Skeletal muscle satellite cell (primary cell): ENCODE data around the gene NLRP1.

ENCODE experiments used
- H3K27me3 ChIP-seq: 2 replicates; pipeline ENCODE4 v1.7.0; 2013; ENCODE audit warnings: low read length; ENCODE audit not compliant: control insufficient read depth, insufficient read depth
- H3K36me3 ChIP-seq: 2 replicates; pipeline ENCODE4 v1.7.0; 2013; ENCODE audit warnings: mild to moderate bottlenecking, control low read depth, low read length; ENCODE audit not compliant: insufficient read depth
- H3K4me1 ChIP-seq: 2 replicates; pipeline ENCODE4 v1.7.0; 2013; ENCODE audit warnings: low read length; ENCODE audit not compliant: control insufficient read depth, insufficient read depth
- H3K4me2 ChIP-seq: 2 replicates; pipeline ENCODE4 v1.7.0; 2013; ENCODE audit warnings: mild to moderate bottlenecking, low read length
- H3K4me3 ChIP-seq: 2 replicates; pipeline ENCODE4 v1.7.0; 2013; ENCODE audit warnings: low read length
- H3K9ac ChIP-seq: 2 replicates; pipeline ENCODE4 v1.7.0; 2013; ENCODE audit warnings: mild to moderate bottlenecking, low read depth, low read length, moderate library complexity
- H3K9me3 ChIP-seq: replicated peaks from 2 replicates; pipeline ENCODE4 v1.7.0; 2013; ENCODE audit warnings: mild to moderate bottlenecking, control low read depth, low read length

The NLRP1 gene

DNA sequence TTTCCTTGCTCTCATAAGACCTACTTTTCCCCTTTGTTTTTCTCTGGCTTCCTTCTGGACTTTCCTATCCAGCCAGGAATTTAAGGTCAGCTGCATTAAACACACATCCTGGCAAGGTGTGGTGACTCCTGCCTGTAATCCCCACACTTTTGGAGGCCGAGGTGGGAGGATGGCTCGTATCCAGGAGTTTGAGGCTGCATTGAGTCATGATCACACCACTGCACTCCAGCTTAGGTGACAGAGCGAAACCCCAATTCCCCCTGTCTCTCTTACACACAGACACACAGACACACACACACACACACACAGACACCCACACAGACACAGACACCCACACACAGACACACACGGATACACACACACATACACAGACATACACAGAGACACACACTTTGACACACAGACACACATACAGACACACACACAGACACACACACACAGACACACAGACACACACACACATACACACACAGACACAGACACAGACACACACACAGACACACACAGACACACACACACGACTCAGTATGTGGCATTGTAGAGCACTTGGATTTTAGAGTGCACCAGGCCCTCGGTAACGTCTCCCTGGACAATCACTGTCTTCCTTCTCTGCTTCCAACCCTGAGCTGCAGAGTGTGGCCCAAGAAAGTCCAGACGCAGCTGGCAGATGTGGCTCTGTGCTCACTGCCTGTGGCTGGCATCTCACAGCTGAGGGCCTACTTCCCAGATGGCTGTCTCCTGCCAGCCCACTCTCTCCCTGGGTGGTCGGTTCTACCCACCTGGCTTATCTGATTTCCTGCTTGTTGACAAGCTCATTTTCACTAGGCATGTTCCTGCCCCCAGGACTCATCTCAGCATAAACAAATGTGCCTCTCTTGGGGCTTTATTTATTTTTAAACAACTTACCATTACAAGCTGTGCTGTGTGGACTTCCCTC, 39.0 kb downstream of the NLRP1 start:
- H3K27me3 ChIP-seq, result no peaks in the 10 kb centered on the region
- H3K4me1 ChIP-seq, result no peaks in the 10 kb centered on the region
- no peak overlapping the region for H3K9ac ChIP-seq
- H3K4me3 ChIP-seq, result no peak overlapping the region
- no peak overlapping the region for H3K4me2 ChIP-seq
- peaks cover 56% of the 10 kb centered on the region for H3K36me3 ChIP-seq
- no peaks in the 10 kb centered on the region for H3K9me3 ChIP-seq

- Histone ChIP-seq H3K4me2 (no peak overlapping the region), H3K4me3 (no peak overlapping the region), H3K9ac (no peak overlapping the region), H3K9me3 (no peaks in the 10 kb centered on the region), H3K27me3 (no peaks in the 10 kb centered on the region), H3K4me1 (no peaks in the 10 kb centered on the region), H3K36me3 (peaks cover 58% of the 10 kb centered on the region)
Measured at GRCh38 chr17:5544115-5544514, 40.2 kb downstream of the NLRP1 start.

- Histone ChIP-seq H3K9me3 (no peaks in the 10 kb centered on the region), H3K27me3 (no peaks in the 10 kb centered on the region), H3K9ac (no peak overlapping the region), H3K4me3 (no peak overlapping the region), H3K4me2 (no peak overlapping the region), H3K4me1 (no peaks in the 10 kb centered on the region), H3K36me3 (peaks cover 56% of the 10 kb centered on the region)
Measured at GRCh38 chr17:5541610-5542202, 42.6 kb downstream of the NLRP1 start.

GRCh38 chr17:5540321-5540720, 44.0 kb downstream of the NLRP1 start:
- Histone ChIP-seq H3K4me1 (no peaks in the 10 kb centered on the region), H3K9me3 (no peaks in the 10 kb centered on the region), H3K4me2 (no peak overlapping the region), H3K4me3 (no peak overlapping the region), H3K27me3 (no peaks in the 10 kb centered on the region), H3K36me3 (peaks cover 62% of the 10 kb centered on the region), H3K9ac (no peak overlapping the region)

GRCh38 chr17:5539286-5539685, 45.0 kb downstream of the NLRP1 start:
- H3K4me1 ChIP-seq, result no peaks in the 10 kb centered on the region
- H3K27me3 ChIP-seq, result no peaks in the 10 kb centered on the region
- H3K9me3 ChIP-seq, result no peaks in the 10 kb centered on the region
- peaks cover 55% of the 10 kb centered on the region for H3K36me3 ChIP-seq
- no peak overlapping the region for H3K4me3 ChIP-seq
- no peak overlapping the region for H3K4me2 ChIP-seq
- H3K9ac ChIP-seq, result no peak overlapping the region

DNA sequence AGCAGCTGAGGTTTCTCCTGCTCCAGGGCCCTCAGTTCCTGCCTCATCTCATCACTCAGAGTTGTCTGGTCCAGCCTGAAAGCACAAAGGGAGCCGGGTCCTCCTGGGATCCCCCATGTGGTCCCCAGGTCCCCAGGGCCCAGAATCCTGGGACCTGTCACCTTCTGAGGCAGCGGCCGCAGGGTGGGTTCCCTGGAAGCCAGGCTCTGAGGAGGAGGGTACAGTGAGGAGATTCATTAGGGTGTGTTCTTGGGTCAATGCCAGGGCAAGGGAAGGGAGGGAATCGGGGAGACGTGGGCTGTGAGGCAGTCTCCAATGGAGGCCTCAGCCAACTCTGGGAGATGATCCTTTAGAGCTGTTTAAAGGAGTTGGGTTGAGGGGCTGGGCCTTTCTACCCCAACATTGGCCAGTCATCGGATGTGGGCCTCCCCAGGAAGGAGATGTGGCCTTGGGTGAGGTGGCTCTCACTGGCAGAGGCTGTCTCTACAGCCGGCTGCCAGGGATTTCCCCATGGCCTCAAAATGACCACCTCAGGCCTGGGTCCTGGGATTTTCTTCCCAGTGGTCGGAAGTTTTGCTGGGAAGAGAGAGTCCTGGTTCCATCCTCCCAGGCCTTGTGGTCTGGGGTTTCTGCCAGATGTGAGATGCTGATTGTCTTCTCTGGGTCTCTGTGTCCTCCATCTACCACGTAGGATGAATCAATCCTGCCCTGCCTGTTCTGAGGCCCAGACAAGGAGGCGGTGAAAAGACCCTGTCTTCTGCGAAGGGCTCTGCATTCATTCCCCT, 47.3 kb downstream of the NLRP1 start:
- no peak overlapping the region for H3K4me3 ChIP-seq
- no peaks in the 10 kb centered on the region for H3K27me3 ChIP-seq
- H3K36me3 ChIP-seq, result peaks cover 49% of the 10 kb centered on the region
- H3K9me3 ChIP-seq, result no peaks in the 10 kb centered on the region
- H3K4me1 ChIP-seq, result no peaks in the 10 kb centered on the region
- H3K9ac ChIP-seq, result no peak overlapping the region
- H3K4me2 ChIP-seq, result no peak overlapping the region

DNA sequence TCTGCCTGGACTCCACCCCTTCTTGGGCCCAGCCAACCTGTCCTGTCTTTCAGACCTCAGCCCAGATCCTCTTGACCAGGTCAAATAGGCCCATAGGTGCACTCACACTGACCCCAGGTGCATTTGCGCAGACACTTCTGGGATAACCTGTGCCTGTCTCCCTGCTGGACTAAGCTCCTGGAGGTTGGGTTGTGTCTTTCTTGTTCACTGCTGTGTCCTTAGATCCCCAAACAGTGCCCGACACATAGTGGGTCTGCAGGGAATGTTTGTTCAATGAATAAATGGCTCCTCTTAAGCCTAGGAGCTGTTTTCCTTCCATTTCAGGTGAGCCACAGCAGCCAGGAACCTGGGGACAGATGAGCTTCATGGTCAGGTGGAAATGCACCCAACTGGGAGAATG, 48.9 kb downstream of the NLRP1 start:
- Histone ChIP-seq H3K36me3 (peaks cover 40% of the 10 kb centered on the region), H3K9me3 (no peaks in the 10 kb centered on the region), H3K27me3 (no peaks in the 10 kb centered on the region), H3K4me1 (no peaks in the 10 kb centered on the region), H3K4me3 (no peak overlapping the region), H3K4me2 (no peak overlapping the region), H3K9ac (no peak overlapping the region)

DNA sequence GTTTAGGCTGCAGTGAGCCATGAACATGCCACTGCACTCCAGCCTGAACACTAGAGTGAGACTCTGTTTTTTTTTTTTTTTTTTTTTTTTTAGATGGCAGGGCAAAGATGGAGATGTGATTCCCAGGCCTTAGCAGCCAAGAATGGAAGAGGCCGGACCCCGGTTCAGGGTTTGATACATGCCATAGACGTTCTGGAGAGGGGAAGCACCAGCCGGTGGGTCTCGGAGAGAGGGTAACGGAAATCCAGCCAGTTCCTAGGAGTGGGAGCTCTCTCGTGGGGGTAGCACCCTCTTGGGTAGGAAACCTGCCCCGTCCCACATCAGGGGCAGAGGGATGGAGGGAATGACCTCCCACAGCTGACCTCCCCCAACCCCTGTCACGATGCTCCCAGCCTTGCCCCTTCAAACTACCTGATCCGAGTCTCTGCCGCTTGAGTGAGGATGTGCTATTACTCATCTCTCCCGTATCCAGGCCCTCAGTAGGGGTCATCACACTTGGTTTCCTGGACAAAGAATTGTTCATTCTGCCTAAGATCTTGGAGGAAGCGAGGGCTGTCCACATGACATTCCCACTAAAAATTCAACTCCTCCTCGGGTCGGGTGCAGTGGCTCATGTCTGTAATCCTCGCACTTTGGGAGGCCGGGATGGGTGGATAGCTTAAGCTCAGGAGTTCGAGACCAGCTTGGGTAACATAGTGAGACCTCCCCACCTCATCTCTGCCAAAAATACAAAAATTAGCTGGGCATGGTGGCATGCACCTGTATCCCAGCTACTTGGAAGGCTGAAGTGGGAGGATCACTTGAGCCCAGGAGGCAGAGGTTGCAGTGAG, 50.6 kb downstream of the NLRP1 start:
- Histone ChIP-seq H3K4me2 (no peak overlapping the region), H3K4me1 (no peaks in the 10 kb centered on the region), H3K27me3 (no peaks in the 10 kb centered on the region), H3K9ac (no peak overlapping the region), H3K9me3 (no peaks in the 10 kb centered on the region), H3K4me3 (no peak overlapping the region), H3K36me3 (peaks cover 37% of the 10 kb centered on the region)

GRCh38 chr17:5532581-5532980, 51.7 kb downstream of the NLRP1 start:
- Histone ChIP-seq H3K36me3 (peaks cover 29% of the 10 kb centered on the region), H3K4me1 (peaks cover 4% of the 10 kb centered on the region), H3K27me3 (no peaks in the 10 kb centered on the region), H3K9ac (no peak overlapping the region), H3K4me2 (no peak overlapping the region), H3K9me3 (no peaks in the 10 kb centered on the region), H3K4me3 (no peak overlapping the region)

DNA sequence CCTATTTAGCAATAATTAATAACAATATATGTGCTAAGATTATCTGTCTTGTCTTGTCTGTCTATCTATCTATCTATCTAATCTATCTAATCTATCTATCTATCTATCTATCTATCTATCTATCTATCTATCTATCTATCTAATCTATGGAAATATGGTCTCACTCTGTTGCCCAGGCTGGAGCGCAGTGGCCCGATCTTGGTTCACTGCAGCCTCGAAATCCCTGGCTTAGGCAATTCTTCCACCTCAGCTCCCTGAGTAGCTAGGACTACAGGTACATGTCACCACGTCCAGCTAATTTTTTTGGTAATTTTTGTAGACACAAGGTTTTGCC, 53.3 kb downstream of the NLRP1 start:
- Histone ChIP-seq H3K4me2 (no peak overlapping the region), H3K4me3 (no peak overlapping the region), H3K9me3 (no peaks in the 10 kb centered on the region), H3K36me3 (peaks cover 27% of the 10 kb centered on the region), H3K4me1 (peaks cover 17% of the 10 kb centered on the region), H3K27me3 (no peaks in the 10 kb centered on the region), H3K9ac (no peak overlapping the region)
